HG02981 (cell line): ENCODE data around the gene CLCN6.

Experiments used
- ATAC-seq: cut with Tn5 transposase; IDR thresholded peaks from one replicate; pipeline ENCODE4 v1.9.1; 2021; ENCODE audit warnings: mild to moderate bottlenecking, moderate library complexity; ENCODE audit not compliant: unreplicated experiment

The CLCN6 gene

GRCh38 chr1:11874624-11875023 lies 68.6 kb downstream of the CLCN6 start:
- ATAC-seq, result no peak

GRCh38 chr1:11875094-11875493 lies 69.1 kb downstream of the CLCN6 start:
- ATAC-seq, result no peak

GRCh38 chr1:11877074-11877473 lies 71.1 kb downstream of the CLCN6 start:
- ATAC-seq, result no peak

- no peak for ATAC-seq
These were observed 72.3 kb downstream of the CLCN6 start for GRCh38 chr1:11878081-11878890.

- ATAC-seq, result no peak
These were observed 72.8 kb downstream of the CLCN6 start for GRCh38 chr1:11878891-11879190.

- ATAC-seq, result no peak
These were observed 73.6 kb downstream of the CLCN6 start for GRCh38 chr1:11879311-11880180.

GRCh38 chr1:11880181-11880575 lies 74.2 kb downstream of the CLCN6 start:
- ATAC-seq, result no peak

GRCh38 chr1:11880911-11881748 lies 75.1 kb downstream of the CLCN6 start:
- ATAC-seq, result no peak

GRCh38 chr1:11881749-11882441 lies 75.9 kb downstream of the CLCN6 start:
- no peak for ATAC-seq

- no peak for ATAC-seq
These were observed 77.0 kb downstream of the CLCN6 start for GRCh38 chr1:11882814-11883538.

- no peak for ATAC-seq
These were observed 79.9 kb downstream of the CLCN6 start for GRCh38 chr1:11885916-11886315.

- ATAC-seq, result no peak
These were observed 81.1 kb downstream of the CLCN6 start for GRCh38 chr1:11886986-11887665.

GRCh38 chr1:11887666-11888007 lies 81.6 kb downstream of the CLCN6 start:
- no peak for ATAC-seq

- ATAC-seq, result no peak
These were observed 82.3 kb downstream of the CLCN6 start for GRCh38 chr1:11888206-11888876.

- ATAC-seq, result no peak
These were observed 82.9 kb downstream of the CLCN6 start for GRCh38 chr1:11888877-11889208.

GRCh38 chr1:11891433-11892186 lies 85.6 kb downstream of the CLCN6 start:
- no peak for ATAC-seq
